Head of caudate nucleus (tissue), 42 donors: Measurements from ENCODE around the gene SLC39A3.

ENCODE experiments used
- DNase-seq, 42 donors: peaks; one replicate each; pipeline versions ENCODE4 v3.0.0 to v3.0.0-alpha.2; 2020 to 2021; ENCODE audit warnings: mixed read lengths in 7 of 42
- intact Hi-C: fragments of 100-400 bp; cut with DNase I; formaldehyde crosslinking; loops from one replicate; pipeline ENCODE4 v1.15.0; 2022

The SLC39A3 gene

DNA sequence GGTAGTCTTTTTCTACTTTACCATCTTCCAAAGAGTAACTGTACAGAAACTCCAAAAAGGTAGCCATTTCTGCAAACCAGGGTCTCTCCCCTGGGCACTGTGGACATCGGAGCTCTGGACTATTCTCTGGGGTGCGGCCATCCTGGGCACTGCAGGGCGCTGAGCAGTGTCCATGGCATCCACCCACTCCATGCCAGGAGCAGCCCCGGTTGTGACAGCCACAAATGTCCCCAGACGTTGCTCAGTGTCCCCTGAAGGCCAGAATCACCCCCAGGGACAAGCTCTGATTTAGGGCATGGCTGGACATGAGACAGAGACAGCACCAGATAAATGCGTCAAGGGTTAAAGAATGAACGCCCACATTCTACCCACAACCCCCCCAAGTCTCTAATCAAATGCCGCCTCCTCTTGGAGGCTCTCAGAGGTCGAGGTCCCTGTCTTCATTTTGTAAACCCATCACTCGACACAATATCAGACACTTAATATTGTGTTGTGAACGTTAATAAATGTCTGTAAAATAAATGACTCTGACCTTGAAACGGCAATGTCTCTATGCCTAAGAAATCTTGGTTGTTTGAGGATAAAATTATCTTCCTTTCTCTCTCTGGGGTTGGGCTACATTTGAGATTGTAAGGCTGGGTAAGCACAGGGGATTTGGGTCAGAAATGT, 46.2 kb downstream of the SLC39A3 start:
- DNase-seq: no peak
- intact Hi-C loops: no loop called here

DNA sequence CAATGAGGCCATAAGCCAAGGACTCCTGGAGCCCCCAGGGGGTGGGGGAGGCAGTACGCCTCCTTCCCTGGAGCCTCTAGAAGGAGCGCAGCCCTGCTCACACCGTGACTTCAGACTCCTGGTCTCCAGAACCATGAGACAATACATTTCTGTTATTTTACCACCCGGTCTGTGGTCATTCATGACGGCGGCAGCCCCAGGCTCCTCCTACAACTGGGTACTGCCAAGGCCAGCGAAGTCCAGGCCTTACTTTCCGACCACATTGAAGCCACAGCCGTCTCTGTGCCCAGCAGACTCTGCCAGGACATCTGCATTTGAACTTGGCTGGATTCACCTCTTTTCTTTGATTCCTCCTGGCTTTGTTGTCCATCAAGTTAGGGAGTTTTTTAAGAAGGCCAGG, 47.9 kb downstream of the SLC39A3 start:
- intact Hi-C loops: no loop called here
- DNase-seq: peak; percentile 62 to 94 (median 87)

DNA sequence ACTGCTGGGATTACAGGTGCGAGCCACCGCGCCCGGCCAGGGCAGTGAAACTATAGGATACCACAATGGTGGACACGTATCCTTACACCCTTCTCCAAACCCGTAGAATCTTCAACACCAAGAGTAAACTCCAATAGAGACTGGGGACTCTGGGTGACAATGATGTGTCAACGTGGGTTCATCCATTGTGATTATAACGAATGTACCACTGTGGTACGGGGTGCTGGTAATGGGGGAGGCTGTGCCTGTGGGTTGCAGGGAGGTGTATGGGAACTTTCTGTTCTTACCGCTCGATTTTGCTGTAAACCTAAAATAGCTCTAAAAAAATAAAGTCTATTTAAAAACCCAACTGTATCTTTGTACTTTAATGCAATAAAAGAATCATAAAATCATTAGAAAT, 49.0 kb downstream of the SLC39A3 start:
- intact Hi-C loops: no loop called here
- DNase-seq: peak in 20 of 42 donors; percentile 43 to 83 (median 61)

DNA sequence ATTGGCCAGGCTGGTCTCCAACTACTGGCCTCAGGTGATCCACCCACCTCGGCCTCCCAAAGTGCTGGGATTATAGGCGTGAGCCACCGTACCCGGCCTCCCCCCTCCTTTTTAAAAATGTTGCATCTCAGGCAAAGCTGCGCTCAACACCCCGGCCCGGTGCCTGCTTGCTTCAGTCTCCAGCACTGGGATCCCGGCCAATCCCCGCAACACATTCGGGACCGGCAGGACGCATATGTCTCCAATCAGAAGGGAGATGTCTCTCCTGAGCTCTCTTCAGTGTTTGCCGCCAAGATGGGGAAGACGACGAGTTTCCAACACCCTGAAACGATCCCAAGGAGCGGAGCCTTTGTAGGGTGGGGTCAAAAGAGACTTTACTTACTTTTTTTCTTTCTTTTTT, 53.5 kb downstream of the SLC39A3 start:
- intact Hi-C loops: no loop called here
- peak in 7 of 42 donors; percentile 36 to 73 (median 59) for DNase-seq

DNA sequence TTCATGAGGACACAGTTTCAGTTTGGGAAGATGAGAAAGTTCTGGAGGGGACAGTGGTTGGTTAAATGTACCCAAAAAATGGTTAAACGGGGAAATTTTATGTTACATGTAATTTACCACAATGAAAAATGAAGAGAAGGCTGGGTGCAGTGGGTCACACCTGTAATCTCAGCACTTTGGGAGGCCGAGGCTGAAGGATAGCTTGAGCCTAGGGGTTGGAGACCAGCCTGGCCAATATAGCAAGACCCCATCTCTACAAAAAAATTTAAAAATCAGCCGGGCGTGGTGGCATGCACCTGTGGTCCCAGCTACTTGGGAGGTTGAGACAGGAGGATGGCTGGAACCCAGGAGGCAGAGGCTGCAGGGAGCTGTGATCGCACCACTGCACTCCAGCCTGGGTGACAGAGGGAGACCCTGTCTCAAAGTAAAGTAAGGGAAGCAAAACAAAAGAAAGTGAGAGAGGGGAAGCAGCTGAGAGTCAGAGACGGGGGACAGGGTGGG, 54.6 kb downstream of the SLC39A3 start:
- DNase-seq: no peak
- intact Hi-C loops: no loop called here

DNA sequence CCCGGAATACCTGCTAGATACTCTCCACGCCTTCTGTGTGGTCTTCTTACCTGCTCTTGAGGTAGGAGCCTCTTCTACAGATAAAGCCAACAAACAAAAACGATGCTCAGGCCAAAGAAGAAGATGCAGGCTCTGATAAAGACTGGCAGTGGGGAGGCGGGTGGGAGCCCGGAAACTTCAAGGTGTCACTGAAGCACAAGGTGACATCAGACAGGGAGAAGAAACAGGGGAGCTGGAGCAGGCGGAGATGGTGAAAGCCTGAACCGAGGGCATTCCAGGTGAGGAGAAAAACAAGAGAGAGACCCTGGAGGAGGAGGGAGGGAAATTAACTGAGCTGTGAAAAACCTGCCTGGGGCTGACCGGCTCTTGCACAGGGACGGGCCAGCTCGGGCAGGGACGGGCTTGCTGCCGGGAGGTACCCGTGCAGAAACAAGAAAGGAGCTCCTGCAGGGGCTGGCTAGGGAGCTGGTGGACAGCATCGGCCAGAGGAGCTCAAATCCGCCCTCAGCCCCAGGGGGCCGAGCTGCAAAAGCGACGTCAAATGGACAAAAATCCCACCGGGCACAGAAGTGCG, 56.3 kb downstream of the SLC39A3 start:
- intact Hi-C loops: no loop called here
- DNase-seq: peak in 23 of 42 donors; percentile 49 to 86 (median 65)
